IPS-20b (cell line): ENCODE measurements around the gene CCNT1.
"Not testable (repeated sequence)": the region's sequence is repeated elsewhere in the genome, so short reads cannot be mapped to it uniquely, and the experiment has no call there.

ENCODE experiments used
- H3K27ac ChIP-seq: one replicate; pipeline ENCODE4 v1.5.1; 2013; ENCODE audit warnings: low read length
- H3K27me3 ChIP-seq: 2 replicates; pipeline ENCODE4 v1.6.1; 2013; ENCODE audit warnings: mild to moderate bottlenecking, low read length, inconsistent platforms; ENCODE audit not compliant: insufficient read depth
- H3K36me3 ChIP-seq: 2 replicates; pipeline ENCODE4 v1.6.1; 2013; ENCODE audit warnings: low read depth, mild to moderate bottlenecking, inconsistent platforms, low read length, moderate library complexity; ENCODE audit not compliant: insufficient read depth
- H3K4me1 ChIP-seq: 2 replicates; pipeline ENCODE4 v1.6.1; 2013; ENCODE audit warnings: mild to moderate bottlenecking, control low read depth, inconsistent platforms, low read length, moderate library complexity; ENCODE audit not compliant: insufficient read depth
- H3K4me3 ChIP-seq: 2 replicates; pipeline ENCODE4 v1.5.1; 2013; ENCODE audit warnings: mild to moderate bottlenecking, low read length, inconsistent platforms
- H3K9ac ChIP-seq: 2 replicates; pipeline ENCODE4 v1.6.1; 2013; ENCODE audit warnings: low read depth, mild to moderate bottlenecking, inconsistent platforms, low read length, moderate library complexity
- H3K9me3 ChIP-seq: 2 replicates; pipeline ENCODE4 v1.6.1; 2013; ENCODE audit warnings: mild to moderate bottlenecking, low read depth, low read length, inconsistent platforms; ENCODE audit not compliant: insufficient read depth

Gene CCNT1

DNA sequence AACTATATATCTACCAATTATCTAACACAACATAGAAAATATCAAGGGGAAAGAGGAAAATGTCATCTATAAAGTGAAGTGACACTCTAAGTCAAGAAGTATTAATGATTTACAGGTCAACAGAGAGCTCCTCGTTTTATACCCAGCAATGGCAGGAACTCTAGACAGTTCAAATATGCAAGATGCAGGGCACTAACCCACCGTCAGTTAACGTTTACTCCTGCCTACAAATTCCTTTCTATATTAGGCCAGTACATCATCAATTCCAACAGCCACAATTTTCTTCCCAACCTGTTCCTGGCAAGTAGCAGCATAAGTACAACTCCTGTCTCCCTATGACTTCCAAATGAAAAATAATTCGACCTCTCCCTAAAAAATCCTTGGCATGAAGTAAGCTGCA lies 25.5 kb downstream of the CCNT1 start:
- no peak overlapping the region for H3K27ac ChIP-seq
- H3K9me3 ChIP-seq: no peaks in the 10 kb centered on the region
- H3K27me3 ChIP-seq: no peaks in the 10 kb centered on the region
- H3K9ac ChIP-seq: no peak overlapping the region
- no peak overlapping the region for H3K4me3 ChIP-seq
- H3K4me1 ChIP-seq: no peaks in the 10 kb centered on the region
- H3K36me3 ChIP-seq: peaks cover 78% of the 10 kb centered on the region

DNA sequence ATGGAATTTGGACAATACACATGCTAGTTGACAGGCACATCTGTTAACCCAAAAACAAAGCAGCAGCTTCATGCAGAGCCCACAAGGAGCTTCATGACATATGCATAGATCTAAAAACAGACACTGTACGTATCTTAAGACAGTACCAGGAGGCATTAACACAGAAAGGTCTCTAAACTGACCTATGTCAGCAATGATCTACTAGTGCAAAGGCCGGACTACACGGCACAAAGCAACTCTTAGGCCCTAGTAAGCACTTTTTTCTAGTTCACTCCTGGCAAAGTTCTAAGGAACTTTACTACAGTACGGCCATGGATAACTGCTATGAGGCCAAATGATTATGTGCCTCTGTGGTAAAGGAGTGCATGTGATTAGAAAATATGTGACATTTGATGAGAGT lies 26.1 kb downstream of the CCNT1 start:
- Histone ChIP-seq H3K36me3 (peaks cover 73% of the 10 kb centered on the region), H3K27me3 (no peaks in the 10 kb centered on the region), H3K4me1 (no peaks in the 10 kb centered on the region), H3K27ac (no peak overlapping the region), H3K9me3 (no peaks in the 10 kb centered on the region), H3K4me3 (no peak overlapping the region), H3K9ac (no peak overlapping the region)

DNA sequence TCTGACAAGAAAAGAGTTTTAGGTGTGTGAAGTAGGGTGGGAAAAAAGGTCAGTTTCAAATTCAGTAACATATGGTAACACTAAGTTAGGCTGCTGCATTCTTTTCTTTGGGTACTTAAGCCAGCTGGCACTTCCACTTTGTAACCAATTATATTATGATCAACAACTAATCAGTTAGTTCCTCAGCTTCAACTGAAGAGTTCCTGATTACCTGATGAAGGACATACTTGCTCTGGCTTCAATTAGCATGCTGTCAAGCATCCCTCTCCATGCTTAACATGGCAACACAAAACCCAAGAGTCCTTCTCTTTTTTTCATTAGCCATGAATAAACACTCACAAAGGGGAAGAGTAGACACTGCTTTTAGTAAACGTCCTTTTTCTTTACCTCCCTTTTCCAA lies 27.7 kb downstream of the CCNT1 start:
- Histone ChIP-seq H3K4me3 (no peak overlapping the region), H3K4me1 (no peaks in the 10 kb centered on the region), H3K27ac (no peak overlapping the region), H3K9me3 (no peaks in the 10 kb centered on the region), H3K36me3 (peaks cover 57% of the 10 kb centered on the region), H3K27me3 (no peaks in the 10 kb centered on the region), H3K9ac (no peak overlapping the region)

DNA sequence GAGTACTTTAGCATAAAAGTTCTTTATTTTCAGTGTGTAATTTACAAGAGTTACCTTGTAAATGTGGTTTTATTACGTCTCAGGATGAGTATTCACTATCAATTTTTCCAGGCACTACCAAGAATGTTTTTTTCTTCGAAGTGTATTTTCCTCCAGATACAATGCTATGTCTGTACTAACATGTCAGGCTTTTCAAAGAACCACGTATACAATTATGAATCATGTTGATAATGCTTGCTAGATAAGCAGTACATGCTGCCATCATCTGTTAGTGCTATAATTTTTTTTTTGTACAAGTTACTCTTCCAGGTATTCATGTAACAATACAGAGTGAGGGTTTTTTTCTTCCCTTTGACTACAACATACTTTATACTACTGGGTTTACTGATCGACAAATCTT lies 28.9 kb downstream of the CCNT1 start:
- H3K9ac ChIP-seq: no peak overlapping the region
- no peak overlapping the region for H3K4me3 ChIP-seq
- H3K27ac ChIP-seq: no peak overlapping the region
- H3K4me1 ChIP-seq: no peaks in the 10 kb centered on the region
- H3K27me3 ChIP-seq: no peaks in the 10 kb centered on the region
- H3K36me3 ChIP-seq: peaks cover 44% of the 10 kb centered on the region
- no peaks in the 10 kb centered on the region for H3K9me3 ChIP-seq

DNA sequence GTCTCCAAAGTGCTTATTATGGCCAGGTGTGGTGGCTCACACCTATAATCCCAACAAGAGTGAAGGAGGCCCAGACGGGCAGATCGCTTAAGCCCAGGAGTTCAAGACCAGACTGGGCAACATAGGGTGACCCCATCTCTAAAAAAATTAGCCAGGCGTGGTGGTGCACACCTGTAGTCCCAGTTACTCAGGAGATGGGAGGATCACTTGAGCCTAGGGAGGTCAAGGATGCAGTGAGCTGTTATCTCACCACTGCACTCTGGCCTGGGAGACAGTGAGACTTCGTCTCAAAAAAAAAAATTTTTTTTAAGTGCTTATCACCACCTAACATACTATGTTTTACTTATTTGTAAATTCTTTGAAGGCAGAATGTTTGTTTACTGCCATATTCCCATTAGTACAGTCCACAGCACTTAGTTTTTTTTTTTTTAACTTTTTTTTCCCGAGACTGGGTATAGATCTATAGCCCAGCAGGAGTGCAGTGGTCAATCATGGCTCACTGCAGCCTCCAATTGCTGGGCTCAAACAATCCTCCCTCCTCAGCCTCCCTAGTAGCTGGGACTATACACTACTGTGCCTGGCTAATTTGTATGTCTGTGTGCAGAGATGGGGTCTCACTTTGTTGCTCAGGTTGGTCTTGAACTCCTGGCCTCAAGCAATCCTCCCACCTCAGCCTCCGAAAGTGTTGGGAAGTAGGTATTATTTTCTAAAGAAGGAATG lies 29.7 kb downstream of the CCNT1 start:
- H3K36me3 ChIP-seq: peaks cover 36% of the 10 kb centered on the region
- H3K9ac ChIP-seq: no peak overlapping the region
- H3K4me1 ChIP-seq: no peaks in the 10 kb centered on the region
- H3K4me3 ChIP-seq: no peak overlapping the region
- no peak overlapping the region for H3K27ac ChIP-seq
- no peaks in the 10 kb centered on the region for H3K27me3 ChIP-seq
- no peaks in the 10 kb centered on the region for H3K9me3 ChIP-seq

DNA sequence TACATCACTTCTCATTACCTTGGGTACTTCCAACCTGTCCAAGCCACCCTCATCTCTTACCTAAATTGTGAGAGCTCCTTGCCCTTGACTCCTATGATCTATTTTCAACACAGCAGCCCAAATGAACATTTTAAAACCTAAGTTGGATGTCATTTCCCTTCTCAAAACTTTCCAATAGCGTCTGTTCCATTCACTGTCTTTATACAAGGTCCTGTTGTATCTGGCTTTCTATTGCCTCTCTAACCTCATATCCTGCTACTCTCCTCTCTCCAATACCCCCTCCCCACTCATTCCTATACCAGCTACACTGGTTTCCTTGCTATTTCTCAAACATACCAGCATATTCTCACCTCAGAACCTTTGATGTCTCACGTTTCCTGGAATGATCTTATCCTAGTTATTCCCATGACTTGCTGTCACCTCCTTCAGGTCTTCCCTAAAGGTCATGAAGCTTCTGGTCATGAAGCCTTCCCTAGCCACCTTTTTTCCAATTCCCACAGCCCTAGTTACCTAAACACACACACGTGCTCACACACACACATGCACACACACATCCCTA lies 30.4 kb downstream of the CCNT1 start:
- Histone ChIP-seq H3K27ac (no peak overlapping the region), H3K27me3 (no peaks in the 10 kb centered on the region), H3K4me3 (no peak overlapping the region), H3K9me3 (no peaks in the 10 kb centered on the region), H3K4me1 (no peaks in the 10 kb centered on the region), H3K9ac (no peak overlapping the region), H3K36me3 (peaks cover 30% of the 10 kb centered on the region)

DNA sequence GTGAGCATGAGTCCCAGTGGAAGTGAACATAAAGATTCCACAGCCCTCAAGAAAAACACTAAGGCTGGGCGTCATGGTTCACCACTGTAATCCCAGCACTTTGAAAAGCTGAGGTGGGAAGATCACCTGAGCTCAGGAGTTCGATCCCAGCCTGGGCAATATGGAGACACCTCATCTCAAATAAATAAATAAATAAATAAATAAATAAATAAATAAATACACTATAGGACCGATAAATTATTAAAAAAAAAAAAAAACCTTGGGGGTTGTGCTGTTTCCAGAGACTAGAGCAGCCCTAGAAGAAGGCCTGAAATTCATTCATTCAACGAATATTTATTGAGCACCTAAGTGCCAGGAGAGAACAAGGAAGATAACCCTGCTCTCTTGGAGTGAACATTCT lies 33.0 kb downstream of the CCNT1 start:
- H3K27ac ChIP-seq: no peak overlapping the region
- H3K9ac ChIP-seq: no peak overlapping the region
- H3K4me1 ChIP-seq: peaks cover 11% of the 10 kb centered on the region; the same call in 1 of the 2 replicates
- no peaks in the 10 kb centered on the region for H3K27me3 ChIP-seq
- peaks cover 27% of the 10 kb centered on the region for H3K36me3 ChIP-seq
- no peak overlapping the region for H3K4me3 ChIP-seq
- no peaks in the 10 kb centered on the region for H3K9me3 ChIP-seq

DNA sequence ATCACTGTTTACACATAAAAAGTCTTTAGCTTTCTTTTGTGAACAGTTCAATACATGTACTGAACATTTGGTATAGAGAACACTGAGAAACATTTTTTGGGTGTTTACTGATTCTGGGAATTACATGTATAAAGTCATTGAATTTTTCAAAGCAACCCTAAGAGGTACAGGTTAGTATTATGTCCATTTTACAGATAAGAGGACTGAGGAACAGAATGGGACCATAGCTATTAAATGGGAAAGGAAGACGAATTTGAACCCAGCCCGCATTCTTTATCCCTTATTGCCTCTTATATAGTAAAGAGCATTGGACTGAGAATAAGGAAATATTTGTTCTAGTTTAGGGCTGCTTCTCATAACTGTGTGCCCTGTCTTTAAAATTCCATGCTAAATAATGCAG lies 33.6 kb downstream of the CCNT1 start:
- Histone ChIP-seq H3K36me3 (peaks cover 29% of the 10 kb centered on the region), H3K27me3 (no peaks in the 10 kb centered on the region), H3K4me3 (peak overlapping the region; percentile 99), H3K9ac (peak overlapping the region; percentile 61; the same call in 1 of the 2 replicates), H3K27ac (no peak overlapping the region), H3K4me1 (peaks cover 11% of the 10 kb centered on the region; the same call in 1 of the 2 replicates), H3K9me3 (no peaks in the 10 kb centered on the region)

DNA sequence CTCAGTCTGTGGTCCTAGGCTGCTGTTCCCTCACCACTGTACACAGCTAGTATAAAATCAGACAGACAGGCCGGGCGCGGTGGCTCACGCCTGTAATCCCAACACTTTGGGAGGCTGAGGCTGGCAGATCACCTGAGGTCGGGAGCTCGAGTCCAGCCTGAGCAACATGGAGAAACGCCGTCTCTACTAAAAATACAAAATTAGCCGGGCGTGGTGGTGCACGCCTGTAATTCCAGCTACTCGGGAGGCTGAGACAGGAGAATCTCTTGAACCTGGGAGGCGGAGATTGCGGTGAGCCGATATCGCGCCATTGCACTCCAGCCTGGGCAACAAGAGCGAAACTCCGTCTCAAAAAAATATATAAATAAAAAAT lies 34.0 kb downstream of the CCNT1 start:
- not testable (repeated sequence) for H3K27ac ChIP-seq, H3K27me3 ChIP-seq, H3K9me3 ChIP-seq
- peak overlapping the region; percentile 99 for H3K4me3 ChIP-seq
- peak overlapping the region; percentile 61; the same call in 1 of the 2 replicates for H3K9ac ChIP-seq
- peaks cover 33% of the 10 kb centered on the region for H3K36me3 ChIP-seq
- peaks cover 11% of the 10 kb centered on the region; the same call in 1 of the 2 replicates for H3K4me1 ChIP-seq

DNA sequence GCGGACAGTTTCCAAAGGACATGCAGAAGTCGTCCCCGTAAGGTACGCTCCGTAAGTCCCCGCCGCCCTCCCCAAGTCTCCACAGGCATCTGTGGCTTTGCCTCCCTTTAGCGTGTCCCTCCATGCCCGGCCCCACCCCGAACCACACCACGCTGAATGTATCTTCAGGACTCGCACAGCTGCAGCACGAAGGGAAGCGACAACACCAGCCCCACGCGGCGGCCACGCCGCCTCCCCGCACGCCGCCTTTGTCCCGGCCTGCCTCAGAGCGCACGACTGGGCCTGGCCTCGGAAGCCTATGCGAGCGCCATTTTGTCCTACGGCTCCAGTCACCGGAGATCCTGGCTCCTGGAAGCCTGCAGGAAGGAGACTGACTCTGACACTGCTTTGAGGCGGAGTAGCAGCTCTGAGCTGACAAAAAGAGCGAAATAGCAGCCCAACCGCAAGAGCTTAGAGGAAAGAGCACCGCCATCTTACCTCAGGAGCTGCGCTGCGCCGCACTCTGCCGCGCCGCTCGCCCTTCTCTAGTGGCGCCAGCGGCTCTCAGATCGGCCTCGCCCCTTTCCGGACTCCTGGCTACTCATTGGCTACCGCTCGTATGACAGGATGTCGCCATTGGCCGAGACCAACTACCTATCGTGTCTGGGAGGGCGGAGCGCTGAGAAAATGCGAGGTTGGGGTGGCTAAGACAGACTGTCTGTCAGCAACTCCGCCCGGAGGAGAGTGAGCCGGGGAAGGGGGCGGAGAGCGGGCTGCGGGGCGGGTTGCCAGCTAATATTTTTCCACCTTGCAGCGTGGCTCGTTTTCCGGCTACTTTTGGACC lies 34.6 kb downstream of the CCNT1 start, which contains the start of gene KANSL2:
Gene KANSL2, minus strand, starts transcription at position 529 of the 823 bp plus-strand sequence. CDS start 606 bp downstream, outside the sequence.
- Histone ChIP-seq H3K27ac (peak within 1 kb of the TSS; percentile 86), H3K9ac (peak within 1 kb of the TSS; percentile 97), H3K4me1 (peaks cover 11% of the 10 kb centered on the region; the same call in 1 of the 2 replicates), H3K36me3 (peaks cover 39% of the 10 kb centered on the region), H3K4me3 (peak within 1 kb of the TSS; percentile 99), H3K9me3 (no peaks in the 10 kb centered on the region), H3K27me3 (no peaks in the 10 kb centered on the region)

DNA sequence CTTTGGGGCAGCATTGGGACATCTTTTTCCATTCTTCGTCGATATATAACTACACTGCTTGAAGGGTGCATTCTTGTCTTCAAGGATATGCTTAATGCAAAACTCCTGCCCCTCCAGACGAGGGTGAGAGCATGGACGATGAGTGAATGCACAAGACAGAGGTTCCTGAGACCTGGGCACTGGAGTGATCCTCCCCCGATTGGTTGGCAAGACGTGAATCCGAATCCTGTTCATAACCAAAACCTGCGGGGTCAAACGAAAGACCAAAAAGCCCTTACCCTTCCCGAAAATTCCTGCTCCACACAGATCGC lies 35.2 kb downstream of the CCNT1 start:
- Histone ChIP-seq H3K27ac (peak overlapping the region; percentile 86), H3K36me3 (peaks cover 45% of the 10 kb centered on the region), H3K4me1 (peaks cover 11% of the 10 kb centered on the region; the same call in 1 of the 2 replicates), H3K9ac (peak overlapping the region; percentile 97), H3K27me3 (no peaks in the 10 kb centered on the region), H3K4me3 (peak overlapping the region; percentile 99), H3K9me3 (no peaks in the 10 kb centered on the region)
